ENCODE measurements around the gene ZNF385A.

- TF ChIP-seq, protein P1, sequence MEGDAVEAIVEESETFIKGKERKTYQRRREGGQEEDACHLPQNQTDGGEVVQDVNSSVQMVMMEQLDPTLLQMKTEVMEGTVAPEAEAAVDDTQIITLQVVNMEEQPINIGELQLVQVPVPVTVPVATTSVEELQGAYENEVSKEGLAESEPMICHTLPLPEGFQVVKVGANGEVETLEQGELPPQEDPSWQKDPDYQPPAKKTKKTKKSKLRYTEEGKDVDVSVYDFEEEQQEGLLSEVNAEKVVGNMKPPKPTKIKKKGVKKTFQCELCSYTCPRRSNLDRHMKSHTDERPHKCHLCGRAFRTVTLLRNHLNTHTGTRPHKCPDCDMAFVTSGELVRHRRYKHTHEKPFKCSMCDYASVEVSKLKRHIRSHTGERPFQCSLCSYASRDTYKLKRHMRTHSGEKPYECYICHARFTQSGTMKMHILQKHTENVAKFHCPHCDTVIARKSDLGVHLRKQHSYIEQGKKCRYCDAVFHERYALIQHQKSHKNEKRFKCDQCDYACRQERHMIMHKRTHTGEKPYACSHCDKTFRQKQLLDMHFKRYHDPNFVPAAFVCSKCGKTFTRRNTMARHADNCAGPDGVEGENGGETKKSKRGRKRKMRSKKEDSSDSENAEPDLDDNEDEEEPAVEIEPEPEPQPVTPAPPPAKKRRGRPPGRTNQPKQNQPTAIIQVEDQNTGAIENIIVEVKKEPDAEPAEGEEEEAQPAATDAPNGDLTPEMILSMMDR (IDR thresholded peaks at IDR 0.05; ENCODE audit: poor library complexity, severe bottlenecking), result peak; percentile 92
- TF ChIP-seq TAF1 (IDR thresholded peaks at IDR 0.05; ENCODE audit: low read depth) (peak; percentile 92), POLR2AphosphoS5 (IDR thresholded peaks at IDR 0.05) (peak; percentile 91)
Measured at GRCh38 chr12:54324617-54325441, 59.7 kb downstream of the ZNF385A start, which contains the start of gene COPZ1.
